Testis (tissue), 3 donors: ENCODE results near the gene HPF1. TPM values are rescaled to one million over a fixed set of nuclear protein-coding genes. Genes with fewer than 3 reads are reported as not detected.
"Not testable (repeated sequence)": the region's sequence is repeated elsewhere in the genome, so short reads cannot be mapped to it uniquely, and the experiment has no call there.

ENCODE experiments used
- DNase-seq: peaks from one replicate; pipeline ENCODE4 v3.0.0-alpha.2; 2019
- H3K27ac ChIP-seq, 2 donors: fragments of 200-600 bp; sonication (generic); one replicate each; pipeline ENCODE4 v1.5.1; 2019
- H3K27me3 ChIP-seq: fragments of 200-600 bp; sonication (generic); one replicate; pipeline ENCODE4 v1.5.1; 2019
- H3K36me3 ChIP-seq: fragments of 200-600 bp; sonication (generic); one replicate; pipeline ENCODE4 v1.5.1; 2017; ENCODE audit warnings: low read depth; ENCODE audit errors: missing control alignments
- H3K4me1 ChIP-seq: fragments of 200-600 bp; sonication (generic); one replicate; pipeline ENCODE4 v1.5.1; 2019
- H3K4me3 ChIP-seq, 2 donors: fragments of 200-600 bp; sonication (generic); one replicate each; pipeline ENCODE4 v1.5.1; 2017 to 2019
- H3K9me3 ChIP-seq: fragments of 200-600 bp; sonication (generic); one replicate; pipeline ENCODE4 v1.5.1; 2017
- CTCF ChIP-seq, 3 experiments: fragments of 450-650 bp in 2 of 3; fragments of 200-600 bp in 1 of 3; sonication (generic) in 1 of 3; IDR thresholded peaks; one replicate each; pipeline ENCODE4 v1.5.1; 2016 to 2019; ENCODE audit warnings: antibody characterized with exemption in 3 of 3, mild to moderate bottlenecking in 2 of 3, moderate library complexity in 1 of 3
- POLR2A ChIP-seq: fragments of 450-650 bp; IDR thresholded peaks from one replicate; pipeline ENCODE4 v1.6.1; 2017; ENCODE audit warnings: antibody characterized with exemption, mild to moderate bottlenecking, moderate library complexity
- WGBS, 2 donors: methylation state at CpG; one replicate each; pipeline ENCODE4 v1.1.5; 2018; 5-methylcytosine and 5-hydroxymethylcytosine counted together
- intact Hi-C: fragments of 100-400 bp; cut with DNase I; formaldehyde crosslinking; loops from one replicate; pipeline ENCODE4 v1.15.1; 2023; ENCODE audit warnings: low total_unique reads
- polyA plus RNA-seq: library from polyadenylated mRNA; stranded (reverse); fragments of 350-450 nt; fragmentation: Illumina TruSeq; extraction: RNeasy Lipid Tissue Mini Kit (QIAGEN cat#74804); gene quantifications from one replicate; pipeline ENCODE4 v1.2.3, GENCODE V29; 2014; ENCODE audit warnings: low read depth, low replicate concordance; ENCODE audit not compliant: insufficient read depth
- total RNA-seq, 2 donors: library from RNA; depleted of rRNA; stranded (reverse); fragments of >200 nt; gene quantifications; one replicate each; pipeline ENCODE4 v1.2.3, GENCODE V29; 2016

HPF1 gene
- total and polyA plus RNA-seq, 3 donors from 2014 or later, result 16.8 to 24.6 (median 18.9) TPM

DNA sequence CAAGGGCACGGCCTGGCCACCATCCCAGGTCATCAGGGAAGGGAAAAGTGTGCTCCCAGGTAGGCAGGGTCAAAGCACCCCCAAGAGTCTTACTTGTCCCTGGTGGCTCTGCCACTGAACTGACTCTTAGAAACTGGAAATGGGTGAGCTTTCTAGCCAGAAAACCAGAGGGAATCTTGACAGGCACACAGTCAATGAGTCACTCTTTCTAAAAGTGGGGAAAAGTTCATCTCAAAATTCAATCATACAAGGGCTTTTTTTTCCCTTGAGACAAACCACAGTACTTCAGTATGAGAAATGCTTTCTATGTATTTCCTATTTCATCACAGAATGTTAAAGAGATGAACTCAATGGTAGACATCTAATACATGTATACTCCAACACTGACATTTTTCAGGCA is 12.5 kb downstream of the HPF1 start:
- intact Hi-C loops, result no loop called here
- H3K36me3 ChIP-seq, result no peaks in the 10 kb centered on the region
- no peak for DNase-seq

DNA sequence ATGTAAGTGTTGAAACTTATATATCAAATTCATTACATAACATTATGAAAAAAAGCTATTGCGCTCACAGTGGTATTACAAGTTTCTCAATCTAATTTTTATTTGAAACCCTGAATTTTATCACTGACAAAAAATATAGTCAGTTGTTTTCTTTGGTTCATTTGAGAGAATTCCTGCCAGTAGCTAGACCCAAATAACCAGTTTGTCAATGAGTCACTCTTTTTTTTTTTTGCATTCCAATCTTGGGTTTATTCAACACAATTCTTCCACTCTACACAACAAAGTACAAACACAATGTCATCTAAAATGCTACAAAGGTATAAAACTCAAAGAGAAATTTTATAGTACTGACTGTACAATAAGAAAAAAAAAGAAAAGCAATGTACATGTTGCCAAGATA is 13.1 kb downstream of the HPF1 start:
- TF ChIP-seq POLR2A (no peak), CTCF (IDR thresholded peaks at IDR 0.05) (no peak)
- 91 to 98% methylated on average over 1 of the region's 1 CpG for WGBS, 2 donors
- no peak for DNase-seq
- no peak overlapping the region for H3K4me3 ChIP-seq
- H3K27me3 ChIP-seq, result no peaks in the 10 kb centered on the region
- no peaks in the 10 kb centered on the region for H3K36me3 ChIP-seq
- no peaks in the 10 kb centered on the region for H3K9me3 ChIP-seq
- H3K4me1 ChIP-seq, result no peaks in the 10 kb centered on the region
- intact Hi-C loops, result no loop called here
- H3K27ac ChIP-seq, result no peak overlapping the region

More for the DNA sequence above, 12.5 kb downstream of the HPF1 start:
- Histone ChIP-seq H3K27ac (no peak overlapping the region), H3K9me3 (no peaks in the 10 kb centered on the region), H3K4me1 (no peaks in the 10 kb centered on the region), H3K4me3 (no peak overlapping the region), H3K27me3 (no peaks in the 10 kb centered on the region)
- WGBS, 2 donors, result 90 to 100% methylated on average over 1 of the region's 1 CpG
- no peak for TF ChIP-seq CTCF (IDR thresholded peaks at IDR 0.05)
- no peak for TF ChIP-seq POLR2A

DNA sequence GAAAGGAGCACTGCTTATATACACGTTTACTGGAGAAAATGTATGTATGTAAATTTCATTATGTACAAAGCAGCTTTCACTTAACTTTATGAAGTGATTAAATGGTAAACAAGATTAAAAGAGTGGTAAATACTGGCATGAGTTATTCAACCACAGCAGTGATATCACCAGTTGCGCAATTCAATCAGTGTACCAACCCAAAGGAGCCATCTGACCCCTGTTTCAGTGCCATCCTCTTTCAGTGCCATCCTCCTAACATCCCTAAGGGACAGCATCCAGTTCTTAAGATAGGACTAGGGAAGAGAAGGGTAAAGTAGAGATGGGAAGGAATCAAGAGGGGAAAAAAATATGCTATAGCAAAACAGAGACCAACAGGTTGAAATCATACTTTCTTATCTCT is 16.2 kb downstream of the HPF1 start:
- no peak overlapping the region for H3K27ac ChIP-seq
- H3K4me1 ChIP-seq, result no peaks in the 10 kb centered on the region
- no peak for TF ChIP-seq POLR2A
- no peak for TF ChIP-seq CTCF (IDR thresholded peaks at IDR 0.05)
- intact Hi-C loops, result no loop called here
- H3K36me3 ChIP-seq, result no peaks in the 10 kb centered on the region
- no peak for DNase-seq
- H3K27me3 ChIP-seq, result no peaks in the 10 kb centered on the region
- 91 to 93% methylated on average over 2 of the region's 2 CpGs for WGBS, 2 donors
- H3K9me3 ChIP-seq, result no peaks in the 10 kb centered on the region
- no peak overlapping the region for H3K4me3 ChIP-seq

GRCh38 chr4:169738604-169739003 is 19.1 kb downstream of the HPF1 start:
- H3K36me3 ChIP-seq, H3K9me3 ChIP-seq, intact Hi-C loops, H3K4me3 ChIP-seq, DNase-seq, H3K27ac ChIP-seq, H3K4me1 ChIP-seq, H3K27me3 ChIP-seq: not testable (repeated sequence)

DNA sequence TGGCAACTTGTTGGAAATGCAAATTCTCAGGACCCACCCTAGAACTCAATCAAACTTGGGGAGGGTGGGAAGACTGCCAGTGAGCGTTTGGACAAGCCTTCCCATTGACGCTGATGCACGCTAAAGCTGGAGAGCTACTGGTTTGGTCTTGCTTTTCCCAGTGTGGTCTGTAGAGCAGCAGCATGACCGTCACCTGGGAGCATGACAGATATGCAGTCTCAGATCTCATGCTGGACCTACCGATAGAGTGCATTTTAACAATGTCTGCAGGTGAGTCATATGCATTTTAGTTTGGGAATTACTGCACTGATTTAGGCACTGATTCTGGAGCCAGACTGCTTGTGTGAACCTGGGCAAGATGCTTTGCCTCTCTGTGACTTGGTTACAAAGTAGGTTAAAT is 27.2 kb downstream of the HPF1 start:
- 83 to 97% methylated on average over 3 to 5 of the region's 5 CpGs for WGBS, 2 donors
- Histone ChIP-seq H3K4me1 (no peaks in the 10 kb centered on the region), H3K36me3 (no peaks in the 10 kb centered on the region), H3K27ac (no peak overlapping the region), H3K27me3 (no peaks in the 10 kb centered on the region), H3K4me3 (no peak overlapping the region), H3K9me3 (no peaks in the 10 kb centered on the region)
- no peak for TF ChIP-seq POLR2A
- TF ChIP-seq CTCF (IDR thresholded peaks at IDR 0.05), result no peak
- intact Hi-C loops, result no loop called here
- DNase-seq, result no peak
